ENCODE data around the gene KPNB1.
"Not testable (repeated sequence)": the region's sequence is repeated elsewhere in the genome, so short reads cannot be mapped to it uniquely, and the experiment has no call there.

Gene KPNB1

DNA sequence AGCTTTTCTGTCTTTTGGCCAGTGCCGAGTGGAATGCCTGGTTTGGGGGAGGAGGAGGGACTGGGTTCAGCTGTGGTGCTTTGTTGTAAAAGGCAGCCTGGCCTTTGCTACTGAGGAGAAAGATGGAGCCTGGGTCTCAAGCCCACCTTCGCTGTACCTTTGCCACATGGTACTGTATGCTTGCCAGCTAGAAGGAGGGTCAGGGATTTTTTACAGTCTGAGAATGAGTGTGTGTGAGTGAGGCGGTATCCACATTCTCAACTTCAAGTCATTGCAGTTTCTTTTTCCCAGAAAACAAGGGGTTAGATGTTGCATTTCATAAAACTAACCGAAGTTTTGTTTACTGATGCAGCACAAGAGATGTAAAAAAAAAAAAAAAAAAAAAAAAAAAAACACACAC lies 33.0 kb downstream of the KPNB1 start:
- DNase-seq, result not testable (repeated sequence)

DNA sequence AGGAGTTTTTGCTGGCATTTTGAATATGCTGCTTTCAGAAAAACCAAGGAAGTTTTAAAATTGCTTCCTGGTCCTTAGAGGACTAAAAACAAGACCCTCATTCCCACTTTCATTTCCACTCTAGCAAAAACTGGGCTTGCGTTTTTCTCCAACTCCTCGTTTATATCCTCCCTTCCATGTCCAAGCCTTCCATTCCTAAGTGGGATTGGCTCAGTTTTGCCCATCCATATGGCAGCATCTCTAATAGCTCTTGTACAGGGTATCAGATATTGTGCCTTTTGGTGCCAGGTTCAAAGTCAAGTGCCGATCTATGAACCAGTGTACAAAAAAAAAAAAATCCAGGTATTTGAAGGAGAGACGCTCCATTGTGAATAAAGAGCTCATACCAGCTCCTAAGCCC lies 34.3 kb downstream of the KPNB1 start:
- DNase-seq, result no peak

DNA sequence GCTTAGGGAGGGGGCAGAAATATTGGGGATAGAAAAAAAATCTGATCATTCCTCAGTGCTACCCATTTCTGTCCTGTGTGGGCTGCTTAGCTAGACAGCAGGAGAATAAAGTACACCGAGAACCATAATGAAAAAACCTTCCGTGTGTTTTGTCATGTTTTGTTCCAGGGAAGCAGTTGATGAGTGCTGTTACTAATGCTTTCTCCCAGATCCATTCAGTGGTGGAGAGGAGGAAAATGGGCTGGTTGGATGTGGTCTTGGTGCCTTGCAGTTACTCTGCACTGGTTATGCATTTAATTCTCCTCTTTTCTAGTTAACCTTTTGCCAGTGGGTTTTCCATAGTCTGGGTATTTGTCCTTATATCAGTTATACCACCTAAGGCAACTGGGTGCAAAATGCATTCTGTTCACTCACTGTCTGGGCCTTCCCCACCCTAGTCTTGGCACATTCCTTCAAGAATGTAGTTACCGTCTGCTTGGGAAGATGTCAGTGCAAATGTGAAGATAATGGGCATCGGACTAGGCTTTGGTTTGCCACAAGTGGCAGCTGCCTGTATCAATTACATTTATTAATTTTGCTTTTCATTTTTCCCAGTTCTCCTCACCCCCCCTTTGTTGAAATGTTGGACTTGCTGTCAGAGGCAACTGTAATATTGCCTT lies 34.9 kb downstream of the KPNB1 start:
- DNase-seq, result no peak

DNA sequence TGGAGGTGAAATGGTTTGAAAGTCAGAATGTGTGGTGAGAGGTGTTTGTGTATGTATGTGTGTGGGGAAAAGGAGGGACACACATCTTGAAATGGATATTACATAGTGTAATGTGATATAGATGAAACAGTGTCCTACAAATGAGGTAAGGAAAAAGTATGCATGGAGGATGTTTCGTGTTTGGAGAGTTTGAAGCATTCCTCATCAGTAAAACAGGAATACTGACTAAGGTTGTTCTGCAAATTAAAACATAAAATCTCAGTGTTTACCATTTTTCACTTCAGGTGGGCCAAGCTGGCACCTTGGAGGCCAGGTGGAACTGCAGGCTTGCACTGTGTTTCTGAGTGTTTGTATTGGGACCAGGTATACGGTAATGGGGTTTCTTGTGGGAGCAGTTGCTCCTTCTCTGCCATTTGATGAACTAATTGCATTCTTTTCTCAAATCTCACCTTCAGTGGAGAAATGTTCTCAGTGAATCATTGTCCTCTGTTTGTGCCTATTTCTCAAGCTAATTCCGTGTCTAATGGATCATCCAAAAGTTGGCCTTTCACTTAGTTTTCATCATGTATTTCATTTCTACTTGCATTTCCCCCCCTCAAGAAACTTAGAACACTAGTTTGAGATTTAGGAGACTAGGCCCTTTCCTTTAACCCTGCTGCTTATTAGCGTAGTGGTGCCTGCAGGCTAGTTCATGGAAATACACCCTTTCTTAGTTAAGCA lies 36.0 kb downstream of the KPNB1 start:
- DNase-seq, result no peak

DNA sequence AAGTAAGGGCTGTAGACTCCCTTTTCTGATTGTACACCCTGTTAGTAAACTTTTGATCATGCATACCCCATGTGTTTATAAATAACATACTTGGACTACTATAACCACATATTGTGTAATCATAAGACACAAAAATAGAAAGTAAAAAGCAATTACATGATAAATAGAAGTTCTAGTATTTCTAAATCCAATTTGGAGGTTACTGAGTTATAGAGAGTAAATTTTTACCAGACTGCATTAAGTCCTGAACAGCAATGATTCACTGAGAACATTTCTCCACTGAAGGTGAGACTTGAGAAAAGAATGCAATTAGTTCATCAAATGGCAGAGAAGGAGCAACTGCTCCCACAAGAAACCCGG lies 36.5 kb downstream of the KPNB1 start:
- DNase-seq, result peak; percentile 19

DNA sequence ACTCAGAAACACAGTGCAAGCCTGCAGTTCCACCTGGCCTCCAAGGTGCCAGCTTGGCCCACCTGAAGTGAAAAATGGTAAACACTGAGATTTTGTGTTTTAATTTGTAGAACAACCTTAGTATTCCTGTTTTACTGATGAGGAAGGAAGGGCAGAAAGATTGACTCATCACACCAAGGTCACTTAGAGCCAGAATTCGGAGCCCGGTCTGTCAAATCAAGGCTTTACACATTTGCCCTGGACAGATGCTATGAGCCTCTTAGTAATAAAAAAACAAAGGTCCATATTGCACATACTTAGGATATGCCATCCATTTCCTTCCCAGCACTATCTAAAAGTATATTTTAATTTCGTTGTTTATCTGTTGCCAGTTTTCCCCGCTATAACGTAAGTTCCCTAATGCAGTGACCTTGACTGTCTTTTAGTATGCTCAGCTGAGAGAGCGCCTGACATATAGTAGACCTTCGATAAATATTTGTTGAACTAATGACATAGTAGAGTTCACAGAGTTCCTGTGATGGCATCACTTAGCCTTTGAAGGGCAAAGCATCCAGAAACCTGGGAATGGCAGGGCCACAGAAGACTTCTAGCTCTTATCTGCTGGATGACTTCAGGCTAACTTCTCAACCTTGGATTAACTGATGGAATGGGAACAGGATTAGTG lies 37.1 kb downstream of the KPNB1 start:
- DNase-seq, result no peak

DNA sequence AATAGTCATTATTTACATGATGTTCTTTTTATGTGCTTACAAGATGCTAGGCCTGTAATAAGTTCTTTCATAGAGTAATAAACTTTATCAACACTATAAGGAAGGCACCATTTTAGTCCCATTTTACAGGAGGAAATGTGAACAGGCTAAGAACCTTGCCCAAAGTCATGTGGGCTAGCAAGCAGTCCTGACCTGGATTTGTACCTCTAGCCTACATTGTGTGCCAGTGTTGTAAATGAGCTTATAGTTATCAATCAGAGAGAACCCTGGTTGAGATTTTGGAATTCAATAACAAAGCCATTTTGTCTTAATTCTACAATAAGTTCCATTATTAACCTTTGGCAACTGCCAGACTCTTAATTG lies 37.6 kb downstream of the KPNB1 start:
- no peak for DNase-seq

DNA sequence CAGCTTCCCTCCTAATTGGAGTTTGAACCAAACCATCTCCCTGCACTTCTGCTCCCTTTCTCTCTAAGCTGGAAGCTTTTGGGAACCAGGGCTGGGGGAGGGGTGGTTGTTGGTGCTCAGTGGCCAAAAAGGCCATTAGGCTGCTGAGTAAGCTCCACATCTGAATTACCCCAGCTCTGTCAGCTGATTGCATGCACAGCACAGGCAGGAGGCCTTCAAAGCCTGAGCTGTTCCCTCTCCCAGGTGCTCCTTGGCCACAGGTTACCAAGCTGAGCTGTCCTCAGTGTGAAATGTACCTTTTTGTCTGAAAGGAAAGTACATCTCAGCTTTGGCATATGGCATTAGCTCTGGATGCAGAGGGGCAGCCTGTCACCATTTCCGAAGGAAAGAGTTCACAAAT lies 38.0 kb downstream of the KPNB1 start:
- DNase-seq, result peak; percentile 50

DNA sequence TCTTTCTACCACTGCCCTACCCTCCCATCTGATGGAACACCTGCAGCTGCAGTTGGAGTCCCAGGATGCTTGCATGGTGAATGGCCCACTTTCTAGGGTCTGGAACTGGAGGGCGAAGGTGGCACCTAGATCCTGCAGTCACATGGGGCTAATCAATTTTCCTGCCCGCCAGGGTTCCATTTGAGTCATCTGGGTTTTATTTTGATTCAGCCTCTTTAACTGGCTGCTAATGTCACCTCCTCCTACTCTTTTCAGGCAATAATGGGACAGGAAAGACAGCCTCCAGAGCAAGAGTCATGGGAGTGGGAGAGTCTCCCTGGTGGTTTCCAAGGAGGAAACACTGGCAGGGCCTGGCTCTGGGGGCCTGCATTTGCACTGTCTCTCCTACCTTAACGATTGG lies 40.4 kb downstream of the KPNB1 start:
- no peak for DNase-seq

DNA sequence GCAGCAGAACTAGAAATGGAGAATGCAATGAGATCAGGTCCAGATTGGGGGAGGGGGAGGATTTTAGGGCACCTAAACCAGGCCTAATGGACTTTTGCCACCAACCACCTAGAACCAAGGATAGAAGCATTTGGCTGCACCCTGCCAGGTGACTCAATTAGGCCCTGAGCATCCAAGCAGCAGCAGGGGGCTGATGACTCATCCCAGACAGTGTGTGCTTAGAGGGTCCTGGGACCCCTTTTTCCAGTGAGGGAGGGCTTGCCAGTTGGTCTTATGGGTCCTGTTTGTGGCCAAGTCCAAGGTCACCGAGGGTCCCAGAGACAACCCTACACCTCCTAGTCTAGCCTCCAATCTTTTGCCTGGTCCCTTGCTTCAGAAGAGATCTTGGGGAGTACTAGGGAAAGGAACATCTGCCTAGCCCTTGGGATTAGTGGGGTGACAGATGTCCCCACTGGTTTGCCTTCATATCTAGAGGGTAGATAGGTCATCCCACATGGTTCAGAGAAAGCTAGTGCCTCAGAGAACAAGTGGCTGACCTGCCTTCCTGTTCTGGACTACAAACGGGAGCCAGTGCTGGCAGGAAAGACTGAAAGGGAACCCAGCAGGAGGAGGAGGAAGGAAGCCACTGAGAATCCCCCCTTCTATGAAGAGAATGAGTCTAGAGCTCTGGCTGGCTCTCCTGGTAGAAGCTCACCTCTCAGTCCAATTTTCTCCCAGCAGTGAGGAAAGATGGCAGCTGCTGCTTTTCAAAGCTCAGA lies 42.6 kb downstream of the KPNB1 start:
- no peak for DNase-seq

DNA sequence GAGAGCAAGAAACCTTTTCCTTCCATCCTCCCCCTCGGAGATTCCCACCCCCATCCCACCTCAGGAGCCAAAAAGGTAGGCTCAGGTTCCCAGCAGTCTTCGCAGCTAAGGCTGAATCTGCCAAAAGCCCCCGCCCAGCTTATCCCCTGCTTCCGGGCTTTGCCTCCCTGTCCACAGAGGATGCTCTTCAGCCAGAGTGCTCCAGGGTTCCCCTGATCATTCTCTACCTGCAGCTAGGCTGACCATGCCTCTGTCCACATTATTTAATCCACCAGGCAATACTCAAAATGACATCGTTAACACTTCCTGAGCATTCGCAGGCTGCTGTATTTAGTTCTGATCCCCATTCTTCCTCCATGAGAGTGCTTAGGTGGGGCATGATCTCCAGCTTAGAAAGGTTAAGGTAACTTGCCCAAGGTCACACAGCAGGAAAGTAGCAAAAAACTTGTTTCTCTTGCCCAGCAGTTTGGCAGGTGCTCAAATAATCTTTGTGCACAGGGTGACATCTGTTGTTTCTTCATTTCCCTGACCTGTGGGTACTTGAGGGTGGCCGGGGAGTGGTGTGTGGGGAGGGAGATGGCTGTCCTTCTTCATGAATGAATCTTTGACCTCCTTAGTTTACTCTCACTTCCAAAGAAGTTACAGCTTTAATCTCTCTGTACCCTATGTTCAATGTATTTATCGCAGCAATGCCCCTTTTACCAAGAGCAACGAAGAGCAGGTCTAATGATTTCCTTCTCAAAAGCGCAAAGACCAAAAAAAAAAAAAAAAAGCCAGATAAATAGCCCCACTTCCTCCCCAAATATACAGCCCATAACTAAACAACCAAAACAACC lies 43.4 kb downstream of the KPNB1 start:
- no peak for DNase-seq

DNA sequence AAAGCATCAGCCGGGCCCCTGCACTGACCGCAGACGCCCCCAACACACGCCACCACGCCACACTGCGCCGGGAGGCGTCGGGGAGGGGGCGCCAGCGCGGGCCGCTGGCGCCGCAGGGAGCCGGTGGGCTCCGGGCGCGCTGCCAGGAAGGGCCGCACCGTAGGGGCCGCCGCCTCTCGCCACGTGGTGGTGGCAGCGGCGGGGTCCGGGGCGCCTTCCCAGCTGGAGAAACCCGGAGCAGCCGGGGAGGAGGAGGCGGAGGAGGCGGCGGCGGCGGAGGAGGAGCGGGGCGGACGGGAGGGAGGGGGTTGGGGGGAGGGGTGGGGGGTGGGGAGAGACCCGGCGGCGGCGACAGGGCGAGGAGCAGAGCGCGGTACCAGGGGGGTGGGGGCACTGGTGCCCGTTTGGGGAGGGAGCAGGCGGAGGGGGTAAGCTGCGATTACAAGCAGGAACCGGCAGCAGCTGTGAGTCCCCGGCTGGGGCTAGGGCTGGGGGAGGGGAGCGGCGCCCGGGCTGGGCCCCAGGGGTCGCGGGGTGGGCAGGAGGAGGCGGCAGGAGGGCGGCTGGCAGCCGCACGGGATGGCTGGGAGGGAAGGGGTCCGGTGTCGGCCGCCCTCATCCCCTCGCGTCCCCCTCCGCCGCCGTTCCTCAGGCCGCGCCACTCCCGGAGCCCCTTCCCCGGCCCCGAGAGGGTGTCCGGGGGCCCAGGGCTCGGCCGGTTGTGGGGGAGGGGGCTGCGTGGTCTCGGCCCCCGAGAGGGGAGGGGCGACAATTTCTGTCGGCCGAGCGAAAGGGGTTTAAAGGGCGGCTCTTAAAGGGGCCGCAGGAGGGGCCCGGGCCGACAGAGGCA lies 44.2 kb downstream of the KPNB1 start, which contains the start of gene TBKBP1:
TSS of gene TBKBP1 (plus strand) at position 431 of the 850 bp plus-strand sequence. CDS start 1,952 bp downstream, outside the sequence.
- DNase-seq, result peak; percentile 68

DNA sequence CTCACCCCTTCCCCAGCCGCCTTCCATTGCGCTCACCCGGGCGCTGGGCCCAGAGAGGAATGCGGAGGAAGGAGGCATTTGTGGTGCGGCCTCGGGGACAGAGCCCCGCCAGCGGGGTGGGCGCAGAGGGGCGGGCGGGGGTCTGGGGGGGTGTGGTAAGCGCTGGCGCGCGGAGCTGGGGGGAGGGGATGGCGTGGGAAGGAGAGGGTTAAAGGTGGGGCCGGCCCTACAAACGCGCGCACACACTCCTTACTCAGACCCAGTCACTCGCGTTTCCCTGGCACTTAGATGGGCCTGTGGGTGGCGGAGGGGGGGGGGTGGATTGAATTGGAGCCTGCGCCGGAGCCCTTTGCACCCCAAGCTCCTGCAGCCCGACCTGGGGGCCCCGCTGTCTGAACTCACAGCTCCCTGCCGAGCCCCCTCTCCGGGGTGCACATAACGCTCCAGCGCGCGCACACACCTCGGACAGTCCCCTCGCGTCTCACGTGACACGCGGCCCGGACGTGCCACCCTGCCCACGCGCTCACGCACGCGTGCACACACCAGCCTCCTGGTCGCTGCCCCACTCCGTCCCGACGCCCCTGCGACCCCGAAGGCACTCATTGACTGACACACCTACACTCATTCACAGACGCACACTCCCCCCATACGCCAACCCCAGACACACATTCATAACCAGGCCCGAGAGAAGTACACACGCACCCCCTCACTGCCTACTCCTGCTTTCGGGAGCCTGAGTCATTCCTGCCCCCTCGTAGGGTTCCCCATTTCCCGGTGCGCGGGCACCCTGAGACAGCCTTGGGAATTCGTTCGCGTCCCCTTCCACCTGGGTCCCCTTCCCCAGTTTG lies 45.1 kb downstream of the KPNB1 start:
- peak; percentile 49 for DNase-seq

DNA sequence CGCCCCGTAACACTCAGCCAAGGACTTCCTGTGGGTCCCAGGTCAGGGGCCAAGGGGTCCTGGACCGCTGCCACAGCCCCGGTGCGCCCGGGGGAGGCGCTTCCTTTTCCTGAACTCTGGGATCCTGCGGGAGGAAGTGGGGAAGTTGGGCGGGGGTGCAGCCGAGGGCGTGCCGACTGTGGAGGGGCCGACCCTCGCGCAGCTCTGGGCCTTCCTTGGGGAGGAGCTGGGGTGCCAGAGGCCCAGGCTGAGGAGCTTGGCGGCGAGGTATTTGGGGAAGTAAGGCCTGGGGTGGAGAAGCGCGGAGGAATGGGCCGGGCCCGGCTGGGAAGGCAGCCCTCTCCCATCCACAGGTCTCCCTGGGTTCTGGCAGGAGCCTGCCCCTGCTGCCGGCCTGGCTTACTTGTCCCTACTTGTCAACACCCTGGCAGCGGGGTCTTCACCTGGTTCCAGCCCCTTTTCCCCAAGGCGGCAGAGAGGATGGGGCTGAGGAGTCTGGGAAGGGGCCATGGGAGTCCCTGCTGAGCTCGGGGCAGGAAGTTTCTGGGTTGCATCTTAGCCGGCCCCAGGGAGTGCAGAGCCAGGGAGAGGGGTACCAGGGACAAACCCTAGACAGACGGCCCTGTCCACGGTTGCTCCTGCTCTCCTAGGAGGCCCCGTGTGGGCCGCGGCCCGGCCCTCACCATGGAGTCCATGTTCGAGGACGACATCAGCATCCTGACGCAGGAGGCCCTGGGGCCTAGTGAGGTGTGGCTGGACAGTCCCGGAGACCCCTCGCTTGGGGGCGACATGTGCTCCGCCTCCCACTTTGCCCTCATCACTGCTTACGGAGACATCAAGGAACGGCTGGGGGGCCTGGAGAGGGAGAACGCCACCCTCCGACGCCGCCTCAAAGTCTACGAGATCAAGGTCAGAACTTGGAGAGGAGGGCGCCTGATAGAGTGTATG lies 46.0 kb downstream of the KPNB1 start:
- DNase-seq, result peak; percentile 38

DNA sequence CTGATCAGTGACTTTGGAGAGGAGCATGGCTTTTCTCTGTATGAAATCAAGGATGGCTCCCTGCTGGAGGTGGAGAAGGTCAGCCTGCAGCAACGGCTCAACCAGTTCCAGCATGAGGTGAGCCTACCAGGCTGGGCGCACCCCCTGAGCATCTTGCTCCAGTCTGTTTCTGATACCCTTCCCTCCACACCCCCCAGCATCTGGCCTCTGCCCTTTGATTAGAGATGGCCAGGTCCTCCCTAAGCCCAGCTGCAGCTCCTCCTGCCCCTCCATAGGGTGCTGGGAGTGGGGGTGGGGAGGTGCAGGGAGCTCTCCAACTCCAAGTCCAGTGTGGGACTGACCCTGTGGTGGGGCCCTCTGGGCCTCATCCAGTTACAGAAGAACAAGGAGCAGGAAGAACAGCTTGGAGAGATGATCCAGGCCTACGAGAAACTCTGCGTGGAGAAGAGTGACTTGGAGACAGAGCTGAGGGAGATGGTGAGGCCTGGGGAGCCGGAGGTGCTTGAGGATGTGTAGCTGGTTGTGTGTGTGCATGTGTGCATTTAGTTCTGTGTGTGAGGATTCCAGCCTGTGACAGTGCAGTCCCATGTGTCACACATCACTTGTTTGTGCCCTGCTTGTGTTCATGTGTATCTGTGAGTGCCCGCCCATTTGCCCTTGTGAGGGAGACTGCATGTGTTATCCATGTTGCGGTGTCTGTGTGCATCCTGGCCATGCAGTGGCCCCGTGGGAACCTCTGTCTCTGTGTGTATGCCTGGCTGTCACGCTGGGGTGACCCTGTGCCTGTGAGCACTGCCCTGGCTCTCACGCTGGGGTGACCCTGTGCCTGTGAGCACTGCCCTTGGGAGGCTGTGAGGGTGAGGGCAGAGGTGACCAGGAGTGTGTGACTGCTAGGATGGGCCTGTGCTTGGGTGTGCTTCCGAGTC lies 47.3 kb downstream of the KPNB1 start:
- DNase-seq, result no peak

DNA sequence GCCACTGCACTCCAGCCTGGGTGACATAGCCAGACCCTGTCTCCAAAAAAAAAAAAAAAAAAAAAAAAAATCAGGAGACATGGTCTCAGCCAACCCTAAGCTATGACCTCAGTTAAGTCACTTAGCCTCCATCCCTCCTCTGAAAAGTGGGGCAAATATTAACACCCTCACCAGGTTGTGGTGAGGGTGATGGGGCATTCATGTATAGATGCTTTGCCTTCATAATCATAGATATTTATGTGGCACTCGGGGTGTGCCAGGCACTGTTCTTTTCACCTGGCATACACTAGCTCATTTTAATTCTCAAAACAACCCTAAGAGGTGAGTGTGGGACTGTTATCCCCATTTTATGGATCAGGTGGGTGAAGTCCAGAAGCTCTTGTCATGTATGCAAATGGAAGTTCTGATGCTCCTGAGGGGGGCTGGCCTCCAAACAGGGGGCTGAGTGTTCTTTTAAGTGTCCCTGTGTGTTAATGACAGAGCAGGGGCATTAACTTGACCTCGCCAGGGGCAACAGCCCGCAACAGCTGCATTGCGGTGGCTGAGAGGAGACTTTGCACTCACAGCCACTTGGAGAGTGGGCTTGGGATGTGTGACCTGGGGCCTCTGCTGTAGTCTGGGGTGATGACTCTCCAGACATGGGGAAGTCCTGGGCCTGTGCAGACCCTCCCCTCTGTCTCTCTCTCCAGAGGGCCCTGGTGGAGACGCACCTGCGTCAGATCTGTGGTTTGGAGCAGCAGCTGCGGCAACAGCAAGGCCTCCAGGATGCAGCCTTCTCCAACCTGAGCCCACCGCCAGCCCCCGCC lies 48.4 kb downstream of the KPNB1 start:
- DNase-seq, result no peak

Measured in fibroblast of upper back skin (primary cell).